OCI-LY7 (cell line): ENCODE results near the gene NRK. TPM values are rescaled to one million over a fixed set of nuclear protein-coding genes. Genes with fewer than 3 reads are reported as not detected.
"Not testable (repeated sequence)": the region's sequence is repeated elsewhere in the genome, so short reads cannot be mapped to it uniquely, and the experiment has no call there.

ENCODE experiments used
- BruUV-seq: library from RNA; stranded (reverse); fragments of 400-500 nt; replicated peaks from 2 replicates; lab custom pipeline; 2021; lab: Mats Ljungman, UMichigan
- CTCF ChIA-PET: fragments of 300-600 bp; sonication (Branson Sonifier 250); formaldehyde crosslinking; loops from one replicate; lab custom pipeline; 2022; ENCODE audit warnings: antibody characterized with exemption; ENCODE audit not compliant: unreplicated experiment; lab: Charles Lee
- POLR2A ChIA-PET: fragments of 300-600 bp; sonication (Branson Sonifier 250); formaldehyde crosslinking; loops from one replicate; lab custom pipeline; 2022; ENCODE audit warnings: antibody characterized with exemption; lab: Charles Lee
- DNase-seq: peaks from one replicate; pipeline ENCODE4 v3.0.0-alpha.2; 2015; ENCODE audit warnings: low spot score
- H2AFZ ChIP-seq: fragments of 200-600 bp; sonication (generic), shearing (Covaris generic); 2 replicates; pipeline ENCODE4 v1.6.1; 2014; ENCODE audit warnings: mild to moderate bottlenecking, antibody characterized with exemption, low read length, moderate library complexity
- H3K27ac ChIP-seq: fragments of 200-600 bp; sonication (generic); 2 replicates; pipeline ENCODE4 v1.5.1; 2014; ENCODE audit warnings: mixed run types, low read depth, mild to moderate bottlenecking, moderate library complexity, low read length, inconsistent platforms; ENCODE audit not compliant: poor library complexity, severe bottlenecking
- H3K36me3 ChIP-seq: fragments of 200-600 bp; sonication (generic); 2 replicates; pipeline ENCODE4 v1.6.1; 2014; ENCODE audit warnings: mild to moderate bottlenecking, antibody characterized with exemption, low read length, moderate library complexity, mixed read lengths; ENCODE audit not compliant: insufficient read depth
- H3K4me1 ChIP-seq: fragments of 200-600 bp; sonication (generic); 2 replicates; pipeline ENCODE4 v1.5.1; 2014; ENCODE audit warnings: mild to moderate bottlenecking, low read length; ENCODE audit not compliant: insufficient read depth, poor library complexity, severe bottlenecking
- H3K4me2 ChIP-seq: fragments of 200-600 bp; sonication (generic); 2 replicates; pipeline ENCODE4 v1.6.1; 2014; ENCODE audit warnings: mild to moderate bottlenecking, low read length
- H3K4me3 ChIP-seq: fragments of 200-600 bp; sonication (generic); 2 replicates; pipeline ENCODE4 v1.5.1; 2014; ENCODE audit warnings: mild to moderate bottlenecking, low read depth, low read length; ENCODE audit not compliant: poor library complexity, severe bottlenecking
- H3K79me2 ChIP-seq: fragments of 200-600 bp; sonication (generic); 2 replicates; pipeline ENCODE4 v1.6.1; 2016; ENCODE audit warnings: low read depth, mild to moderate bottlenecking, low read length, moderate library complexity, mixed read lengths; ENCODE audit not compliant: insufficient read depth
- H3K9me2 ChIP-seq: fragments of 200-600 bp; sonication (generic); 2 replicates; pipeline ENCODE4 v1.6.1; 2016; ENCODE audit warnings: mild to moderate bottlenecking, low read length, mixed read lengths; ENCODE audit not compliant: insufficient read depth
- H3K9me3 ChIP-seq: fragments of 200-600 bp; sonication (generic); 2 replicates; pipeline ENCODE4 v1.6.1; 2014; ENCODE audit warnings: mild to moderate bottlenecking, mixed run types, low read length, mixed read lengths
- H4K20me1 ChIP-seq: fragments of 200-600 bp; sonication (generic); 2 replicates; pipeline ENCODE4 v1.6.1; 2014; ENCODE audit warnings: mild to moderate bottlenecking, antibody characterized with exemption, low read length, moderate library complexity, mixed read lengths; ENCODE audit not compliant: insufficient read depth
- CTCF ChIP-seq: fragments of 200-600 bp; sonication (generic); conservative IDR thresholded peaks from 2 replicates; pipeline ENCODE4 v1.5.1; 2014; ENCODE audit warnings: mild to moderate bottlenecking, antibody characterized with exemption, low read length, moderate library complexity, mixed read lengths
- EZH2phosphoT487 ChIP-seq: fragments of 200-600 bp; sonication (generic); IDR thresholded peaks from 2 replicates; pipeline ENCODE4 v1.6.1; 2018; ENCODE audit warnings: low read depth, borderline replicate concordance, mild to moderate bottlenecking, mixed run types, antibody characterized with exemption, low read length, moderate library complexity, mixed read lengths
- intact Hi-C: fragments of 100-400 bp; cut with micrococcal nuclease; formaldehyde crosslinking; loops from one replicate; pipeline ENCODE4 v1.10.0; 2022; ENCODE audit not compliant: unreplicated experiment
- total RNA-seq, 2 experiments: library from RNA; depleted of rRNA in 1 of 2; stranded (reverse); fragments of >200 nt in 1 of 2; shearing (Covaris generic) in 1 of 2; gene quantifications; 2 replicates each; pipeline ENCODE4 v1.2.3, GENCODE V29; 2014 to 2022

NRK gene
- total RNA-seq, 2 experiments from 2014 or later = not detected

DNA sequence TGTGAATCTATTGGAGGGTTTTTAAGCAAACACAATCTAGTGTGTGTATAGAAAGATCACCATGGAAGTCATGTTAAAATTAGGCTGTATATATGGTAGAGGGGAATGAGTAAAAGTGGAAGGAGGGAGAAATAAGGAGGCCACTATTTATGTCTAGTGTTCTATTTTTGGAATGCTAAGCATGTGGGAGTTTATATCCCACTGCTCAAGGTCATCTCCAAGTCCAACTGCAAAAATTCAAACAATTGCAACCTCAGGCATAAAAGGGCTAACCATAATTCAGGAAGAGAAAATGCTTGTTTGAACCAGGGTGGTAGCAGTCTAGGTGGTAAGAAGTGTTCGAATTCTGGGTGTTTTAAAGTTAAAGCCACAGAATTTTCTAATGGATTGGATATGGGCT is 177.0 kb downstream of the NRK start:
- Histone ChIP-seq H3K9me2 (no peaks in the 10 kb centered on the region), H3K36me3 (no peaks in the 10 kb centered on the region), H3K4me2 (no peak overlapping the region), H3K4me3 (no peak overlapping the region), H3K27ac (no peak overlapping the region), H3K4me1 (no peaks in the 10 kb centered on the region), H2AFZ (no peak overlapping the region), H3K79me2 (no peaks in the 10 kb centered on the region), H3K9me3 (no peaks in the 10 kb centered on the region), H4K20me1 (no peaks in the 10 kb centered on the region)
- intact Hi-C loops = no loop called here
- no peak for TF ChIP-seq CTCF
- TF ChIP-seq EZH2phosphoT487 = no peak
- no peak for DNase-seq
- no TSS peak for BruUV-seq
- ChIA-PET POLR2A (no interaction called here), CTCF (no interaction called here)

DNA sequence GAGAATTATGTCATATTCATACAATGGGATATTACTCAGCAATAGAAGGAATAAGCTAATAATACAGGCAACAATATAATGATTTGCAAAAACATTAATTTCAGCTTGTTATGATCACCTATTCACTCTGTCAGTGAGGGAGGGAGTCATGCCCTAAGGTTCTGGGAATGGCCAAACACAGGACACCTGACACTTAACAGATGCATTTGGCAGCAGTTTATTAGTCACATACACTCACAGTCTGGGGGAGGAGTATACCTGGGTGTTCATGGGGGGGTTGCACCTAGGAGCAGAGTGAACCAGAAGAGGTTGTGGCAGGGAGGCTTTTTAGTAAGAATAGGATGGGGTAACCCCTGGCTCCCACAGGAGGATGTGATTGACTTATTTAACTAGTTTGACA is 177.9 kb downstream of the NRK start:
- H3K9me2 ChIP-seq = no peaks in the 10 kb centered on the region
- intact Hi-C loops = no loop called here
- DNase-seq = no peak
- ChIA-PET POLR2A (no interaction called here), CTCF (no interaction called here)
- no peaks in the 10 kb centered on the region for H3K4me1 ChIP-seq
- no peak overlapping the region for H3K4me3 ChIP-seq
- H3K9me3 ChIP-seq = no peaks in the 10 kb centered on the region
- TF ChIP-seq CTCF = no peak
- no peak for TF ChIP-seq EZH2phosphoT487
- no peak overlapping the region for H2AFZ ChIP-seq
- no TSS peak for BruUV-seq
- H4K20me1 ChIP-seq = no peaks in the 10 kb centered on the region
- no peak overlapping the region for H3K4me2 ChIP-seq
- no peaks in the 10 kb centered on the region for H3K79me2 ChIP-seq
- H3K36me3 ChIP-seq = no peaks in the 10 kb centered on the region
- H3K27ac ChIP-seq = no peak overlapping the region

GRCh38 chrX:106000609-106001008 is 178.3 kb downstream of the NRK start:
- H3K27ac ChIP-seq, H3K36me3 ChIP-seq, H3K4me3 ChIP-seq, H3K4me1 ChIP-seq, DNase-seq, BruUV-seq, H4K20me1 ChIP-seq, CTCF ChIA-PET, H2AFZ ChIP-seq, H3K4me2 ChIP-seq, intact Hi-C loops, POLR2A ChIA-PET, H3K9me2 ChIP-seq, H3K79me2 ChIP-seq, H3K9me3 ChIP-seq: not testable (repeated sequence)
